Subcutaneous adipose tissue (tissue), 4 donors: ENCODE results near the gene VEPH1. TPM values are rescaled to one million over a fixed set of nuclear protein-coding genes. Genes with fewer than 3 reads are reported as not detected.

Experiments
- total RNA-seq, 4 donors: library from RNA; depleted of rRNA; stranded (reverse); fragments of >200 nt; gene quantifications; one replicate each; pipeline ENCODE4 v1.1.0, GENCODE V29; 2016
- TF ChIP-seq, protein P1 (sequence below): fragments of 450-650 bp; IDR thresholded peaks from one replicate; pipeline ENCODE4 v1.5.1; 2016; ENCODE audit warnings: low read depth, mild to moderate bottlenecking, control low read depth, antibody characterized with exemption, moderate library complexity

The VEPH1 gene
- total RNA-seq, 4 donors from 2014 or later: 0.44 to 11.9 (median 3.1) TPM

- TF ChIP-seq, protein P1, sequence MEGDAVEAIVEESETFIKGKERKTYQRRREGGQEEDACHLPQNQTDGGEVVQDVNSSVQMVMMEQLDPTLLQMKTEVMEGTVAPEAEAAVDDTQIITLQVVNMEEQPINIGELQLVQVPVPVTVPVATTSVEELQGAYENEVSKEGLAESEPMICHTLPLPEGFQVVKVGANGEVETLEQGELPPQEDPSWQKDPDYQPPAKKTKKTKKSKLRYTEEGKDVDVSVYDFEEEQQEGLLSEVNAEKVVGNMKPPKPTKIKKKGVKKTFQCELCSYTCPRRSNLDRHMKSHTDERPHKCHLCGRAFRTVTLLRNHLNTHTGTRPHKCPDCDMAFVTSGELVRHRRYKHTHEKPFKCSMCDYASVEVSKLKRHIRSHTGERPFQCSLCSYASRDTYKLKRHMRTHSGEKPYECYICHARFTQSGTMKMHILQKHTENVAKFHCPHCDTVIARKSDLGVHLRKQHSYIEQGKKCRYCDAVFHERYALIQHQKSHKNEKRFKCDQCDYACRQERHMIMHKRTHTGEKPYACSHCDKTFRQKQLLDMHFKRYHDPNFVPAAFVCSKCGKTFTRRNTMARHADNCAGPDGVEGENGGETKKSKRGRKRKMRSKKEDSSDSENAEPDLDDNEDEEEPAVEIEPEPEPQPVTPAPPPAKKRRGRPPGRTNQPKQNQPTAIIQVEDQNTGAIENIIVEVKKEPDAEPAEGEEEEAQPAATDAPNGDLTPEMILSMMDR: no peak
Observed at GRCh38 chr3:157444797-157445184, 58.4 kb downstream of the VEPH1 start.

DNA sequence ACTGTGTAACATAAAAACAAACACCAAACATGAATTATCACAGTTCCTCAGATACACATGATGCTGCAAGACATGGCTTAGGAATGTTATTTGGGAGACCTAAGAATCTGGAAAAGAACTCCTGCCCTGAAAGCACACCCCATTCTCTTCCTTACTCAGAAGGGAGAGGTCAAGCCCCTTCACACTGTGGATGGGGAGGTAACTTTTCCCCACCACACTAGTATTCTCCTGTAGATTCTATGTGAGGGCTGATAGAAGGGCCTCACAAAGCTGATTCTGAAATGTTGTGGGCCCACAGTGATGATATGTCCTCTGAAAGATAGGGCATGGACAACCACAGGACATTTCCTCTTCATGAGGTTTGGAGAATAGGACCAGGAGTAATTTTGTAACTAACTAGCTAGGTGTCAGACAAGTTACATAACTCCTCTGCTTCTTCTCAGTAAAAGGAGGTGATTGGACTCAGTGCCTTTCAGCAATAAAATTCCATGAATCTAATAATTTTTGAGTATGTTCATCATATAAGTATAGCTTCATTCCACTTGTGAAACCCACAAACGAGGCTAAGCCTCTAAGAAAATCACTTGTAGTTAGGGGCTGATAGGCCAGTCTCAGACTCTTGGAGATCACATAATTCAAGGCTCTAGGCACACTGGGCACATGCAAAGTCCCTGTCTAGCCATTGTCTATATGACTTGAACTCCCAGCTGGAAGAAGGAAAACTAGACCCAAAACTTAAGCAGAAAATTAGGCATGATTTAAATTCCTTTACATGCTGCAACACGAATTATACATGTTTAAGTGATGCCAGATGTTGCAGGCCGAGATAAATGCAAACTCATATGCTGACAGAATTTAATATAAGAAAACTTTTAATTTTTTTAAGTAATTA, 59.1 kb downstream of the VEPH1 start:
- TF ChIP-seq, protein P1: no peak

GRCh38 chr3:157442729-157443128, 60.5 kb downstream of the VEPH1 start:
- TF ChIP-seq, protein P1: no peak

GRCh38 chr3:157441102-157441624, 62.1 kb downstream of the VEPH1 start:
- TF ChIP-seq, protein P1: no peak

GRCh38 chr3:157438194-157438730, 65.0 kb downstream of the VEPH1 start:
- TF ChIP-seq, protein P1: no peak

GRCh38 chr3:157436583-157437291, 66.5 kb downstream of the VEPH1 start, which contains the start of gene PTX3:
Gene PTX3, plus strand, starts transcription at chr3:157436850. Its CDS starts 84 bp downstream, at chr3:157436934.
- TF ChIP-seq, protein P1: no peak

- TF ChIP-seq, protein P1: no peak
Observed at GRCh38 chr3:157429708-157430107, 73.5 kb downstream of the VEPH1 start.
